HEK293 (cell line): Measurements from ENCODE around the gene AQR.

ENCODE experiments used
- ZFP3 ChIP-seq: fragments of 450-650 bp; formaldehyde crosslinking; IDR thresholded peaks from 2 replicates; pipeline ENCODE4 v1.5.1; 2016; ENCODE audit warnings: low read depth, missing biosample characterization, missing genetic modification characterization
- ZNF324 ChIP-seq: fragments of 450-650 bp; formaldehyde crosslinking; IDR thresholded peaks from 2 replicates; pipeline ENCODE4 v1.5.1; 2016; ENCODE audit warnings: missing biosample characterization, missing genetic modification characterization
- TF ChIP-seq, protein P1 (sequence below): fragments of 450-650 bp; formaldehyde crosslinking; IDR thresholded peaks from 2 replicates; pipeline ENCODE4 v1.5.1; 2016; ENCODE audit warnings: missing biosample characterization, missing genetic modification characterization

DNA sequence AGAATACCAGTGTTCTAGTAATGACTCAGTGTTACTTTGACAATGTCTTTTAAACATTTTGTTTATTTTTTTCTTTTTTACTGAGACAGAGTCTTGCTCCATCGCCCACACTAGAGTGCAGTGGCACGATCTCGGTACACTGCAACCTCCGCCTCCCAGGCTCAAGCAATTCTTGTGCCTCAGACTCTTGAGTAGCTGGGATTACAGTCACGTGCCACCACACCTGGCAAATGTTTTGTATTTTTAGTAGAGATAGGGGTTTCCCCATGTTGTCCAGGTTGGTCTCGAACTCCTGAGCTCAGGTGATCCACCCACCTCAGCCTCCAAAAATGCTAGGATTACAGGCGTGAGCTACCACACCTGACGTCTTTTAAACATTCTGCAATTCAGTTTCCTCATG is 15.7 kb downstream of the AQR start:
- TF ChIP-seq, protein P1, sequence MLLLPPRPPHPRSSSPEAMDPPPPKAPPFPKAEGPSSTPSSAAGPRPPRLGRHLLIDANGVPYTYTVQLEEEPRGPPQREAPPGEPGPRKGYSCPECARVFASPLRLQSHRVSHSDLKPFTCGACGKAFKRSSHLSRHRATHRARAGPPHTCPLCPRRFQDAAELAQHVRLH (tag by site-specific recombination) = no peak
- TF ChIP-seq ZNF324 (tag by site-specific recombination) = no peak
- no peak for TF ChIP-seq ZFP3 (tag by site-specific recombination)
